ENCODE data around the gene MACROD2. TPM values are rescaled to one million over a fixed set of nuclear protein-coding genes. Genes with fewer than 3 reads are reported as not detected.
A peak's percentile ranks its signal among the peaks of the same experiment; 100 is the strongest.

Gene MACROD2
- polyA plus RNA-seq, 1 donor from 2014 or later, result 23.2 TPM

DNA sequence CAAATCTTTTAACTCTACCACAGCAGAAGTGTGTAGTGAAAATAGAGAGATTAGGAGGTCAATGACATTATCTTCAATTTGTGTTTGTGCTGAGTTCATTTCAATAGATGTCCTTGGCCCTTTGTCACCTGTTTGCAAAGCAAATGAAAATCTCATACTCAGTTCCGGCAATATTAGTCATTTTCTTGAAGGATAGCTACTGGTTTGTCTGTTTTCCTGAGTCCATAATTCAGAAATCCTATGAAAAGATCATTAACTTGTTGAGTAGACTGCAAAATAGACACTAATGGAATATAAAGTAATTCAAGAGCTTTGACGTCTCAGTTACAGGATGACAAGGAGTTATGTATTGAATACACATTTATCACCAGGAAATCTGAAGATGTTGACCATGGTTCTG, 1163.2 kb downstream of the MACROD2 start:
- peak overlapping the region; percentile 13 for H3K27ac ChIP-seq (ENCODE audit: low read length)

DNA sequence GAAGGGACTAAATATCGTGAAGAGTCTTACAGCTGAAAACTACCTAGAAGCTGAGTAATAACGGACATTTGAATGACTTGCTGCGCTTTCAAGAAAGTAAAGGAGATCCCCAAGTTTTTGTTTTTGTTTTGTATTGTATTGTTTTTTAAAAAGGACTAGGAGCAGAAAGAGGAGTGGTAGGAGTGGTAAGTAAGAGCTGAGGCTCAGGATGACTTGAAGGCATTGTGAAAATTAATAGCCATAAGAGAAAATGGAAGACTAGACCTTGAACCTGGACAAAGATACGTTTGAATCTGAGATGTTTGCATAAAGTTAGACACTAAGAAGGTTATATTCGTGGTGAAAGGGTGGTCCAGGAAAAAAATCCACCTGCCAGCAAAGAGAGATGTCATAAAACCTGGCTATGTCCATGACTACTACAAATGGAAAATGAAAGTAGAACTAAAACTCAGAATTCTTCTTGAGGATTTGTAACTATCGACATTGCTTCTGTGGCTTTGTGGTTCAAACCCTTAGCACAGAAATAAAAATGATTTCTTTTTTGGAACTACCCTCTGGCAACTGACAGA, 1166.8 kb downstream of the MACROD2 start:
- no peaks in the 10 kb centered on the region for H4K20me1 ChIP-seq (ENCODE audit: insufficient read depth)
- no peaks in the 10 kb centered on the region for H3K27me3 ChIP-seq (ENCODE audit: insufficient read depth, low read depth, low read length)
- H3K9me3 ChIP-seq (ENCODE audit: low read length), result no peaks in the 10 kb centered on the region
- H3K4me2 ChIP-seq (ENCODE audit: low read length), result no peak overlapping the region
- H3K9ac ChIP-seq (ENCODE audit: low read length), result no peak overlapping the region
- no peaks in the 10 kb centered on the region for H3K79me2 ChIP-seq (replicated peaks; ENCODE audit: insufficient read depth, low read length)
- no peak overlapping the region for H2AFZ ChIP-seq (ENCODE audit: low read depth, low read length)
- no peak overlapping the region for H3K27ac ChIP-seq (ENCODE audit: low read length)
- H3K36me3 ChIP-seq (ENCODE audit: insufficient read depth, low read length), result no peaks in the 10 kb centered on the region
- no peaks in the 10 kb centered on the region for H3F3A ChIP-seq (ENCODE audit: insufficient read depth, low read length, poor library complexity, severe bottlenecking)
- TF ChIP-seq TAF1 (IDR thresholded peaks at IDR 0.05; ENCODE audit: low read depth), result no peak
- no peak overlapping the region for H3K4me3 ChIP-seq (ENCODE audit: low read length)
- H3K9me2 ChIP-seq (ENCODE audit: insufficient read depth, low read length), result no peaks in the 10 kb centered on the region

More for the DNA sequence above, 1163.2 kb downstream of the MACROD2 start:
- no peaks in the 10 kb centered on the region for H3K27me3 ChIP-seq (ENCODE audit: insufficient read depth, low read depth, low read length)
- no peaks in the 10 kb centered on the region for H4K20me1 ChIP-seq (ENCODE audit: insufficient read depth)
- H3K4me3 ChIP-seq (ENCODE audit: low read length), result peak overlapping the region; percentile 27
- H3K9me2 ChIP-seq (ENCODE audit: insufficient read depth, low read length), result no peaks in the 10 kb centered on the region
- H3K36me3 ChIP-seq (ENCODE audit: insufficient read depth, low read length), result no peaks in the 10 kb centered on the region
- H3F3A ChIP-seq (ENCODE audit: insufficient read depth, low read length, poor library complexity, severe bottlenecking), result no peaks in the 10 kb centered on the region
- H2AFZ ChIP-seq (ENCODE audit: low read depth, low read length), result no peak overlapping the region
- TF ChIP-seq EP300 (conservative IDR thresholded peaks at IDR 0.05; ENCODE audit: poor library complexity, severe bottlenecking), result peak; percentile 88
- TF ChIP-seq, protein P1, sequence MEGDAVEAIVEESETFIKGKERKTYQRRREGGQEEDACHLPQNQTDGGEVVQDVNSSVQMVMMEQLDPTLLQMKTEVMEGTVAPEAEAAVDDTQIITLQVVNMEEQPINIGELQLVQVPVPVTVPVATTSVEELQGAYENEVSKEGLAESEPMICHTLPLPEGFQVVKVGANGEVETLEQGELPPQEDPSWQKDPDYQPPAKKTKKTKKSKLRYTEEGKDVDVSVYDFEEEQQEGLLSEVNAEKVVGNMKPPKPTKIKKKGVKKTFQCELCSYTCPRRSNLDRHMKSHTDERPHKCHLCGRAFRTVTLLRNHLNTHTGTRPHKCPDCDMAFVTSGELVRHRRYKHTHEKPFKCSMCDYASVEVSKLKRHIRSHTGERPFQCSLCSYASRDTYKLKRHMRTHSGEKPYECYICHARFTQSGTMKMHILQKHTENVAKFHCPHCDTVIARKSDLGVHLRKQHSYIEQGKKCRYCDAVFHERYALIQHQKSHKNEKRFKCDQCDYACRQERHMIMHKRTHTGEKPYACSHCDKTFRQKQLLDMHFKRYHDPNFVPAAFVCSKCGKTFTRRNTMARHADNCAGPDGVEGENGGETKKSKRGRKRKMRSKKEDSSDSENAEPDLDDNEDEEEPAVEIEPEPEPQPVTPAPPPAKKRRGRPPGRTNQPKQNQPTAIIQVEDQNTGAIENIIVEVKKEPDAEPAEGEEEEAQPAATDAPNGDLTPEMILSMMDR (IDR thresholded peaks at IDR 0.05; ENCODE audit: poor library complexity, severe bottlenecking), result no peak
- TF ChIP-seq SMC3 (conservative IDR thresholded peaks at IDR 0.05; ENCODE audit: poor library complexity), result no peak
- TF ChIP-seq POLR2AphosphoS5 (IDR thresholded peaks at IDR 0.05), result peak; percentile 68
- no peaks in the 10 kb centered on the region for H3K79me2 ChIP-seq (replicated peaks; ENCODE audit: insufficient read depth, low read length)
- H3K4me2 ChIP-seq (ENCODE audit: low read length), result peak overlapping the region; percentile 8
- no peak overlapping the region for H3K9ac ChIP-seq (ENCODE audit: low read length)
- no peaks in the 10 kb centered on the region for H3K9me3 ChIP-seq (ENCODE audit: low read length)

DNA sequence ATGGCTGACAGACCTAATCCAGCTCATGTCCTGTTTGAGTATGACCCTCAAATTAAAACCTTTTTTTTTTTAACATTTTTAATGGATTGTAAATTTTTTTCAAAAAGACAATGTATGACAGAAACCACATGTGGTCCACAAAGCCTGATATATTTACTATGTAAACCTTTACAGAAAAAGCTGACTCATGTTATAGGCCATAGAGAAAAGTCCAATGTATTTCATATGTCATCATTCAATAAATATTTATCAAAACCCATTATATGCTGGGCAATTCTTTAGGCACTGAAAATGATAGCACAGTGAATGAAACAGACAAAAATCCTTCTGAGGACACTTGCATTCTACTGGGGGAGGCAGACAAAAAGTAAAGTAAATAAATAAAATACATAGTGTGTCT, 1168.3 kb downstream of the MACROD2 start:
- Histone ChIP-seq H4K20me1 (ENCODE audit: insufficient read depth) (no peaks in the 10 kb centered on the region), H3K9me2 (ENCODE audit: insufficient read depth, low read length) (no peaks in the 10 kb centered on the region), H2AFZ (ENCODE audit: low read depth, low read length) (no peak overlapping the region), H3K4me2 (ENCODE audit: low read length) (no peak overlapping the region), H3K36me3 (ENCODE audit: insufficient read depth, low read length) (no peaks in the 10 kb centered on the region), H3F3A (ENCODE audit: insufficient read depth, low read length, poor library complexity, severe bottlenecking) (no peaks in the 10 kb centered on the region), H3K4me3 (ENCODE audit: low read length) (no peak overlapping the region), H3K79me2 (replicated peaks; ENCODE audit: insufficient read depth, low read length) (no peaks in the 10 kb centered on the region), H3K27me3 (ENCODE audit: insufficient read depth, low read depth, low read length) (no peaks in the 10 kb centered on the region), H3K9ac (ENCODE audit: low read length) (no peak overlapping the region), H3K27ac (ENCODE audit: low read length) (no peak overlapping the region), H3K9me3 (ENCODE audit: low read length) (no peaks in the 10 kb centered on the region)
- TF ChIP-seq TAF1 (IDR thresholded peaks at IDR 0.05; ENCODE audit: low read depth), result no peak
- TF ChIP-seq, protein P2, sequence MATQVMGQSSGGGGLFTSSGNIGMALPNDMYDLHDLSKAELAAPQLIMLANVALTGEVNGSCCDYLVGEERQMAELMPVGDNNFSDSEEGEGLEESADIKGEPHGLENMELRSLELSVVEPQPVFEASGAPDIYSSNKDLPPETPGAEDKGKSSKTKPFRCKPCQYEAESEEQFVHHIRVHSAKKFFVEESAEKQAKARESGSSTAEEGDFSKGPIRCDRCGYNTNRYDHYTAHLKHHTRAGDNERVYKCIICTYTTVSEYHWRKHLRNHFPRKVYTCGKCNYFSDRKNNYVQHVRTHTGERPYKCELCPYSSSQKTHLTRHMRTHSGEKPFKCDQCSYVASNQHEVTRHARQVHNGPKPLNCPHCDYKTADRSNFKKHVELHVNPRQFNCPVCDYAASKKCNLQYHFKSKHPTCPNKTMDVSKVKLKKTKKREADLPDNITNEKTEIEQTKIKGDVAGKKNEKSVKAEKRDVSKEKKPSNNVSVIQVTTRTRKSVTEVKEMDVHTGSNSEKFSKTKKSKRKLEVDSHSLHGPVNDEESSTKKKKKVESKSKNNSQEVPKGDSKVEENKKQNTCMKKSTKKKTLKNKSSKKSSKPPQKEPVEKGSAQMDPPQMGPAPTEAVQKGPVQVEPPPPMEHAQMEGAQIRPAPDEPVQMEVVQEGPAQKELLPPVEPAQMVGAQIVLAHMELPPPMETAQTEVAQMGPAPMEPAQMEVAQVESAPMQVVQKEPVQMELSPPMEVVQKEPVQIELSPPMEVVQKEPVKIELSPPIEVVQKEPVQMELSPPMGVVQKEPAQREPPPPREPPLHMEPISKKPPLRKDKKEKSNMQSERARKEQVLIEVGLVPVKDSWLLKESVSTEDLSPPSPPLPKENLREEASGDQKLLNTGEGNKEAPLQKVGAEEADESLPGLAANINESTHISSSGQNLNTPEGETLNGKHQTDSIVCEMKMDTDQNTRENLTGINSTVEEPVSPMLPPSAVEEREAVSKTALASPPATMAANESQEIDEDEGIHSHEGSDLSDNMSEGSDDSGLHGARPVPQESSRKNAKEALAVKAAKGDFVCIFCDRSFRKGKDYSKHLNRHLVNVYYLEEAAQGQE (IDR thresholded peaks at IDR 0.05; ENCODE audit: borderline replicate concordance), result no peak
- TF ChIP-seq RAD21 (conservative IDR thresholded peaks at IDR 0.05), result no peak
- TF ChIP-seq EP300 (conservative IDR thresholded peaks at IDR 0.05; ENCODE audit: poor library complexity, severe bottlenecking), result no peak
- TF ChIP-seq, protein P1 (IDR thresholded peaks at IDR 0.05; ENCODE audit: poor library complexity, severe bottlenecking), result no peak
- no peak for TF ChIP-seq EZH2 (IDR thresholded peaks at IDR 0.05; ENCODE audit: borderline replicate concordance, insufficient read depth, low read length, poor library complexity, severe bottlenecking)
- TF ChIP-seq MXI1 (conservative IDR thresholded peaks at IDR 0.05; ENCODE audit: poor library complexity, severe bottlenecking), result no peak
- no peak for TF ChIP-seq POLR2AphosphoS5 (IDR thresholded peaks at IDR 0.05)
- TF ChIP-seq SMC3 (conservative IDR thresholded peaks at IDR 0.05; ENCODE audit: poor library complexity), result no peak
